KBM-7 (cell line): ENCODE data around the gene DPH5.
"Not testable (repeated sequence)": the region's sequence is repeated elsewhere in the genome, so short reads cannot be mapped to it uniquely, and the experiment has no call there.

Experiments
- DNase-seq: peaks from one replicate; pipeline ENCODE4 v3.0.0-alpha.2; 2015
- in situ Hi-C: fragments of 300-500 bp; cut with MboI; formaldehyde crosslinking; loops from 2 replicates; pipeline ENCODE4 v1.14.3; 2020; ENCODE audit warnings: low sequenced_read_pairs, low pct_unique_long_range_greater_than_20kb, mixed read lengths

DPH5 gene

DNA sequence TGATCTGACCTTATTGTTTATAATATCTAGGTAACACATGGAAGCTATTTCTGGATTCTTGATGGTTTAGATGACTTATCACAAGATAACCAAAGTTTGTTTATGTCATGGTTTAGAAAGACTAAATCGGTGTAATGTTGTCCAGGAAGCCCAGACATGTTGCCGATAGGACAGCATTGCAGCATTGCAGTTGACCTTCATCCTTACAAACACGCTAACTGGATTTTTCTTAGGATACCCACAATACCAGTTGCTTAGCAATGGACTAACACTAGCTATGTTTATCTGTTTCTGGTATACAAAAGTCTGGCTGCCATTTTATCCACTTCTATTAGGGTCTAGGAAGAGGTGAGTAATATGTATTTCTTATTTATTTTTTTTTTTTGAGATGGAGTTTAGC, 11.7 kb upstream of the DPH5 start:
- DNase-seq, result no peak
- in situ Hi-C loops, result no loop called here

GRCh38 chr1:101033017-101033416, 7.4 kb upstream of the DPH5 start:
- in situ Hi-C loops, result no loop called here
- no peak for DNase-seq

- DNase-seq, in situ Hi-C loops: not testable (repeated sequence)
These were observed 6.5 kb upstream of the DPH5 start for GRCh38 chr1:101032129-101032528.

- in situ Hi-C loops, result no loop called here
- DNase-seq, result no peak
These were observed 5.3 kb upstream of the DPH5 start for GRCh38 chr1:101030881-101031280.

DNA sequence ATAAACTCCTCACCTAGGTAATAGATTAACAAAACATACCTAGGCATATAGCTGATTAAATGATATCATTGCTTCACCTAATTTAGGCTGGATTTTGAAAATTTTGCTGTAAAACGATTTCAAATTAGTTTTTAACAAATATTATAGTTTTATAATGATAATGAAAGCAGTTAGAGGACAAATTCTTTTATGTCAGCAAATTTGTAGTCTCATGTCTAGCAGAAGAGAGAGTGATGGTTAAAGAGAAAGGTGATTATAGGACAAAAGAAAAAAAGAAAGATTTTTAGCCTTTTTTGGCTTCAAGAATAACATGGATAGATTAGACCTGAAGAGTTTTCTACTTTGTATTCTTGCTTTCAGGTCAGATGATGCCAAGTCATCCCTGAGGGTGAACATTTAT, 3.6 kb upstream of the DPH5 start:
- no peak for DNase-seq
- in situ Hi-C loops, result no loop called here

DNA sequence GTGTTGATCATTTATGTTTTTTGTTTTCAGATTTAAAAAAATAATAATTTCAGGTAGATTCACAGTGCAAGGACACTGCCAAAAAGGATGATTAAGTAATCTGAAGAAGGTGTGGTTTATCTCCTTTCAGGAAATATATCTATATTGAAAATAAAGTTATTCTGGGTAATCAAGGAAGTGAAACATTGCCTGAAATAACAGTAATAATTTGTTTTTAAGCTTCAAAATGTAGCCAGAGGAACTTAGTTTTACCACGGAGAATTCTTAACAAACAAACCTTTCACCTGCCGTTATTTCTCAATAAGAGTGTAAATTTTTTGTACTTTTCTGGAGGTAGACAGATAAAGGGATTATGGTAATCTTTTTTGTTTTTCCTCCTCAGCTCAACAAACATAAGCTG, 2.9 kb upstream of the DPH5 start:
- in situ Hi-C loops, result no loop called here
- no peak for DNase-seq

DNA sequence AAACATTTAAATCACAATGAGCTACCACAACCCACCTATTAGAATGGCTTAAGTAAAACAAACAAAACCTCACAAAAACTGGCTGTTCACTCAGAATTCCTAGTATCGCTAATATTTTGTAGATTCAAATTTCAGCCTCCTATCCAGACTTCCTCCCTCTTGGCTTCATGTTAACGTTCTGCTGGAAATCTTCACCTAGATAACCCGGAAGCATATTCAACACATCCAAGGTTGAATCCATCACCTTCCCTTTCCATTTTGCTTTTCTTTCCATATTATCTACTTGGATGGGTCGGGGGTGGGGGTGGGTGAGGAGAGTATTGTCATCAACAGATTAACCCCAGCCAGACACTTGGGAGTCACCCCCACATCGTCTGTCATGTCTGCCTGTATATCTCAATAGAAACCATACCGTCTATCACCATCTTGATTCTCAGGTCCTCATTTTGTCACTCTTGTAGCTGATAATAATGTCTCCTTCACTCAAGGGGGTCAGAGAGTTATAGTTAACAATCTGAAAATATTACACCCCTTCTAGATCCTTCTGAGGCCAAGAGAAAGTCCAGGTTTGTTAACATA, 1.7 kb upstream of the DPH5 start:
- no peak for DNase-seq
- in situ Hi-C loops, result no loop called here

DNA sequence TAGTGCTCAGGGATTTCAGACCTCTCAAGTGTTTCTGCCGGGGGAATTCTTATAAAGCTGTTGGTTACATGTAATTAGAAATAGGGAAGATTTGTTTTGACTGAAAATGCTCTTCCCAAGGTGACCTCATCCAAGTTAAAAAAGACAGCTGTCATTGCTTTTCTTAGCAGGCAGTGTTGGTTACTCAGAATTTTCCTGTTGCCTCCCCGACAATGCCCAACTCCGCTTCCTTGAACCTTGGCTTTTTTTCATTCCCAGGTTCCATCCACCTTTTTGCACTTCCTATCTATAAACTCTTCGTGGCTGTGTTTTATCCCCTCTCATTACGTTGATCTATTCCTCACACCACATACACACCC, 825 bp upstream of the DPH5 start:
- in situ Hi-C loops, result no loop called here
- DNase-seq, result no peak

- DNase-seq, result no peak
- in situ Hi-C loops, result no loop called here
These were observed 314 bp downstream of the DPH5 start for GRCh38 chr1:101025283-101025656.

DNA sequence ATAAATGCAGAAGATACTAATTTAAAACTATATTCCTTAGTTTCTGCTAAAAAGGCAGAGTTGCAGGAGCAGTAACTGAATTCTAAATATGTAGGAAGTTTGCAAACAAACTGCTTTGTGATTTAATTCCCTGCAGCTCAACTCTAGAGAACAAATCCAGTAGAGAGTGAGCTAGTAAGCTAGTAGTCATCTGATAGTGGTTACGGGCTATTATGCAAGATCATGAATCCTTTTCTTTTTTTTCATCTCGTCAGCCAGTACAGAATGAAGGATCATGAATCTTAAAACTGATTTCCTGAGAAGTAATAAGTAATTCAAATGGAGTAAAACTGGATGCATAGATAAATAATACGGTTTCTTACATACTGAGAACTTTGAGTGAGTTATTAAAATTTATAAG, 3.3 kb downstream of the DPH5 start:
- DNase-seq, result no peak
- in situ Hi-C loops, result no loop called here

DNA sequence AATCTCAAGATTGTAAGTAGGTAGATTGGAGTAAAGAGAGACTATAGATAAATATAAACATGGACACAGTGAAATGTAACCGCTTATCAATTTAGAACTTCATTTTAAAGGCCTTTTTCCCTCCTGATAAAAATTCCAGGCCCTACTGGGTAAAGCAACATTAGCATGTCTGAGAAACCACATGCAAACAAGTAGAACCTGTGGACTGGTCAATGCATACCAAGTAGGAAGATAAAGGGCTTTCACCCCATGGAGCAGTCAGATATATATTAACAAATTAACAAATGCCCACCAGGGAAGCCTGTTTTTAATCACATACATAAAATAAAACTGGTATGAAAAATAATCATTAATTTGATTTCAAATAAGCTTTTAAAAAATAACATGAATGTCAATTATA, 8.1 kb downstream of the DPH5 start:
- no peak for DNase-seq
- in situ Hi-C loops, result no loop called here

- DNase-seq, result no peak
- in situ Hi-C loops, result no loop called here
These were observed 11.8 kb downstream of the DPH5 start for GRCh38 chr1:101013776-101014175.

GRCh38 chr1:101008229-101008834, 17.3 kb downstream of the DPH5 start:
- no peak for DNase-seq
- in situ Hi-C loops, result no loop called here

- in situ Hi-C loops, result no loop called here
- no peak for DNase-seq
These were observed 19.0 kb downstream of the DPH5 start for GRCh38 chr1:101006553-101006952.

DNA sequence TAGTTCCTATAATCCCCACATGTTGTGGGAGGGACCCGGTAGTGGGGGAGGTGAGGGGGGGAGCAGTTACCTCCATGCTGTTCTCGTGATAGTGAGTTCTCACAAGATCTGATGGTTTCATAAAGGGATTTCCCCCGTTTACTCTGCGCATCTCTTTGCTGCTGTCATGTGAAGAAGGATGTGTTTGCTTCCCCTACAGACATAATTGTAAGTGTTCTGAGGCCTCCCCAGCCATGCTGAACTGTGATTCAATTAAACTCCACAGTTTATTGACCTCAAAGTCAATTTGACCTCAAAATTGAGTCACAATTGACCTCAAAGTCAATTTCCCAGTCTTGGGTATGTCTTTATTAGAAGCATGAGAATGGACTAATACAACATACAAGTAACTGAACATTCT, 19.7 kb downstream of the DPH5 start:
- in situ Hi-C loops, result no loop called here

GRCh38 chr1:101005183-101005582, 20.4 kb downstream of the DPH5 start:
- no peak for DNase-seq
- in situ Hi-C loops, result no loop called here

More for the DNA sequence above, 19.7 kb downstream of the DPH5 start:
- DNase-seq, result no peak

- no peak for DNase-seq
- in situ Hi-C loops, result no loop called here
These were observed 20.9 kb downstream of the DPH5 start for GRCh38 chr1:101004670-101005069.

GRCh38 chr1:101004061-101004460, 21.5 kb downstream of the DPH5 start:
- in situ Hi-C loops, result no loop called here
- DNase-seq, result no peak

GRCh38 chr1:101003012-101003650, 22.5 kb downstream of the DPH5 start:
- no peak for DNase-seq
- in situ Hi-C loops, result no loop called here

GRCh38 chr1:101002551-101002950, 23.0 kb downstream of the DPH5 start:
- in situ Hi-C loops, result no loop called here
- DNase-seq, result peak; percentile 64
